NCI-H524 (cell line): Measurements from ENCODE around the gene MET.

Experiments used
- DNase-seq, 2 experiments: peaks; one replicate each; lab custom pipeline; 2025; lab: John Stamatoyannopoulos, UW

The MET gene

GRCh38 chr7:116783666-116784318, 111.8 kb downstream of the MET start:
- no peak for DNase-seq

GRCh38 chr7:116784647-116785046, 112.7 kb downstream of the MET start:
- DNase-seq = no peak

- no peak for DNase-seq
Measured at GRCh38 chr7:116785843-116786242, 113.8 kb downstream of the MET start.

- peak in 1 of 2 experiments; percentile 27 for DNase-seq
Measured at GRCh38 chr7:116786791-116787443, 114.9 kb downstream of the MET start.

GRCh38 chr7:116787881-116788280, 115.9 kb downstream of the MET start:
- no peak for DNase-seq

- DNase-seq = no peak
Measured at GRCh38 chr7:116788572-116789197, 116.7 kb downstream of the MET start.

- no peak for DNase-seq
Measured at GRCh38 chr7:116790025-116790424, 118.0 kb downstream of the MET start.

- DNase-seq = no peak
Measured at GRCh38 chr7:116792813-116793212, 120.8 kb downstream of the MET start.

- no peak for DNase-seq
Measured at GRCh38 chr7:116793795-116794340, 121.9 kb downstream of the MET start.

- no peak for DNase-seq
Measured at GRCh38 chr7:116796471-116796870, 124.5 kb downstream of the MET start.

- no peak for DNase-seq
Measured at GRCh38 chr7:116797612-116798011, 125.6 kb downstream of the MET start.

- no peak for DNase-seq
Measured at GRCh38 chr7:116798232-116798631, 126.2 kb downstream of the MET start.

- no peak for DNase-seq
Measured at GRCh38 chr7:116799916-116800315, 127.9 kb downstream of the MET start.

GRCh38 chr7:116800594-116800993, 128.6 kb downstream of the MET start:
- DNase-seq = no peak

GRCh38 chr7:116801092-116801710, 129.2 kb downstream of the MET start:
- DNase-seq = no peak

GRCh38 chr7:116802144-116802745, 130.2 kb downstream of the MET start:
- no peak for DNase-seq

GRCh38 chr7:116802746-116803152, 130.8 kb downstream of the MET start:
- DNase-seq = peak; percentile 41 to 58

- DNase-seq = no peak
Measured at GRCh38 chr7:116804471-116804870, 132.5 kb downstream of the MET start.

GRCh38 chr7:116805100-116805544, 133.1 kb downstream of the MET start:
- DNase-seq = peak; percentile 51 to 88

GRCh38 chr7:116806046-116806944, 134.3 kb downstream of the MET start:
- no peak for DNase-seq

- DNase-seq = no peak
Measured at GRCh38 chr7:116807011-116807560, 135.1 kb downstream of the MET start.
